ENCODE measurements around the gene SLC44A3. TPM values are rescaled to one million over a fixed set of nuclear protein-coding genes. Genes with fewer than 3 reads are reported as not detected.

Gene SLC44A3
- total and polyA plus RNA-seq, 2 of the 8 experiments (the other 6 are each of a cell fraction or from before 2014, with no cell fraction given): 4.2 to 5.0 TPM

DNA sequence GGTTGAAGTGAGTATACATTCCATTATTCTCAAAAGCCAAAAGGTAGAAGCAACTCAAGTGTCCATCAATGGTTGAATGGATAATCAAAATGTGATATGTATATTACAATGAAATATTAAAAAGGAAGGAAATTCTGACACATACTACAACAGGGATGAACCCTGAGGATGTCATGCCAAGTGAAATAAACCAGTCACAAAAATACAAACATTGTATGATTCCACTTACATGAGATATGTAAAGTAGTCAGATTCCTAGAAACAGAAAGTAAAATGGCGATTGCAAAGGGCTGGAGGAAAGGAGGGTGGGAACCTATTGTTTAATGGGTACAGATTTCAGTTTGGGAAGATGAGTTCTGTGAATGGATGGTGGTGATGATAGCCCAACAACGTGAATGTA is 5.8 kb downstream of the SLC44A3 start:
- H2BK15ac ChIP-seq (ENCODE audit: low read length): no peak overlapping the region
- DNase-seq (ENCODE audit: low read depth in 1 of 2, low spot score in 2 of 2): no peak
- peaks cover 0 to 2% (median 0%) of the 10 kb centered on the region in 4 experiments; a peak in 2 of 8 replicates for H3K36me3 ChIP-seq (ENCODE audit: control insufficient read depth in 2 of 4, insufficient read depth in 4 of 4, low read length in 3 of 4)
- H3K56ac ChIP-seq (replicated peaks; ENCODE audit: insufficient read length, low read depth, low read length): no peak overlapping the region
- H4K20me1 ChIP-seq (replicated peaks in 1 of 2; ENCODE audit: control insufficient read depth in 1 of 2, insufficient read depth in 2 of 2, low read length in 2 of 2): no peaks in the 10 kb centered on the region
- H2BK120ac ChIP-seq (replicated peaks; ENCODE audit: low read depth, low read length): no peak overlapping the region
- no peak overlapping the region for H2BK5ac ChIP-seq (ENCODE audit: low read depth, low read length)
- H4K5ac ChIP-seq (ENCODE audit: insufficient read length, low read depth, low read length): no peak overlapping the region
- no peak overlapping the region for H4K91ac ChIP-seq (replicated peaks; ENCODE audit: insufficient read length, low read length)
- TF ChIP-seq RBBP5 (IDR thresholded peaks at IDR 0.05; ENCODE audit: borderline replicate concordance, low read depth, low read length) (no peak), BRCA1 (IDR thresholded peaks at IDR 0.05; ENCODE audit: low read depth, low read length) (no peak), SIX5 (IDR thresholded peaks at IDR 0.05; ENCODE audit: low read depth, low read length) (no peak), RXRA (IDR thresholded peaks at IDR 0.05; ENCODE audit: insufficient read depth, low read depth, low read length) (no peak)
- no peak for FAIRE-seq
- H2BK20ac ChIP-seq (ENCODE audit: low read length): no peak overlapping the region
- no peak overlapping the region for H3K18ac ChIP-seq (ENCODE audit: extremely low read depth, low read length)
- no peaks in the 10 kb centered on the region for H3K79me1 ChIP-seq (ENCODE audit: low read depth, low read length)
- H2BK12ac ChIP-seq (ENCODE audit: low read depth, low read length): no peak overlapping the region
- WGBS, 2 experiments (ENCODE audit: extremely low coverage in 1 of 2, insufficient coverage in 1 of 2, insufficient read length in 1 of 2, insufficient replicate concordance in 2 of 2, low coverage in 1 of 2, low lambda C conversion rate in 2 of 2, missing lambda C conversion rate in 1 of 2): 84% methylated on average over 2 of the region's 2 CpGs; no CpG with 5 or more reads in 1 of the 2 experiments
- no peak overlapping the region for H3K9ac ChIP-seq (replicated peaks in 1 of 4; ENCODE audit: extremely low read depth in 1 of 4, low read depth in 3 of 4, low read length in 3 of 4)
- H3K4ac ChIP-seq (replicated peaks; ENCODE audit: insufficient read length, low read depth, low read length): no peak overlapping the region
- ChIA-PET CTCF (ENCODE audit: partially characterized antibody) (interaction anchor here (0.7 to 1.0 kb wide), 2 partner anchors 40 to 187 kb away, joined by 3 read pairs; no protein-coding TSS in a partner anchor), POLR2A (ENCODE audit: partially characterized antibody) (no interaction called here)
- peaks cover 0 to 3% (median under 1%) of the 10 kb centered on the region in 4 experiments; a peak in 1 of 7 replicates for H3K27me3 ChIP-seq (replicated peaks in 1 of 4; ENCODE audit: control insufficient read depth in 3 of 4, extremely low read depth in 1 of 4, insufficient read depth in 3 of 4, low read length in 3 of 4)
- H3K23me2 ChIP-seq (ENCODE audit: low read depth, low read length): no peaks in the 10 kb centered on the region; the same call in 1 of the 2 replicates
- H3K4me3 ChIP-seq (ENCODE audit: extremely low read depth in 1 of 4, insufficient read depth in 2 of 4, low read depth in 3 of 4, low read length in 4 of 4): no peak overlapping the region
- no peaks in the 10 kb centered on the region for H3K79me2 ChIP-seq (ENCODE audit: control insufficient read depth in 1 of 2, insufficient read depth in 2 of 2, low read length in 2 of 2)
- H3K4me2 ChIP-seq (ENCODE audit: insufficient read depth in 1 of 2, low read depth in 2 of 2, low read length in 2 of 2): no peak overlapping the region
- H4K8ac ChIP-seq (ENCODE audit: extremely low read depth, insufficient read depth, low read length): no peak overlapping the region
- no peaks in the 10 kb centered on the region for H3K9me3 ChIP-seq (ENCODE audit: insufficient read depth in 2 of 2, low read depth in 1 of 2, low read length in 1 of 2)
- no peak overlapping the region for H3K23ac ChIP-seq (ENCODE audit: insufficient read length)
- no peak overlapping the region for H3K27ac ChIP-seq (ENCODE audit: low read depth, low read length)
- H2AK5ac ChIP-seq (ENCODE audit: low read depth, low read length): no peak overlapping the region
- H2AFZ ChIP-seq (ENCODE audit: low read length): no peak overlapping the region
- peaks cover 0 to 7% (median 2%) of the 10 kb centered on the region in 4 experiments; a peak in 3 of 7 replicates for H3K4me1 ChIP-seq (replicated peaks in 1 of 4; ENCODE audit: control insufficient read depth in 3 of 4, insufficient read depth in 4 of 4, low read length in 3 of 4)
- no peak overlapping the region for H3K14ac ChIP-seq (ENCODE audit: insufficient read length)

Measured in H1 (cell line).